GM18511 (cell line): Measurements from ENCODE around the gene VAV3.
"Not testable (repeated sequence)": the region's sequence is repeated elsewhere in the genome, so short reads cannot be mapped to it uniquely, and the experiment has no call there.

Experiments used
- ATAC-seq: cut with Tn5 transposase; IDR thresholded peaks from one replicate; pipeline ENCODE4 v1.9.1; 2021; ENCODE audit warnings: mild to moderate bottlenecking, moderate library complexity; ENCODE audit not compliant: unreplicated experiment

VAV3 gene

GRCh38 chr1:107895403-107896191, 69.4 kb downstream of the VAV3 start:
- ATAC-seq, result no peak

- ATAC-seq, result no peak
Measured at GRCh38 chr1:107894605-107895004, 70.4 kb downstream of the VAV3 start.

- ATAC-seq, result not testable (repeated sequence)
Measured at GRCh38 chr1:107893350-107893749, 71.6 kb downstream of the VAV3 start.

- no peak for ATAC-seq
Measured at GRCh38 chr1:107889524-107889923, 75.5 kb downstream of the VAV3 start.

GRCh38 chr1:107883562-107883961, 81.4 kb downstream of the VAV3 start:
- no peak for ATAC-seq

GRCh38 chr1:107879927-107880326, 85.1 kb downstream of the VAV3 start:
- ATAC-seq, result no peak

- ATAC-seq, result no peak
Measured at GRCh38 chr1:107879346-107879745, 85.6 kb downstream of the VAV3 start.

- ATAC-seq, result no peak
Measured at GRCh38 chr1:107877745-107878144, 87.2 kb downstream of the VAV3 start.

GRCh38 chr1:107877092-107877491, 87.9 kb downstream of the VAV3 start:
- ATAC-seq, result no peak

GRCh38 chr1:107875689-107876088, 89.3 kb downstream of the VAV3 start:
- ATAC-seq, result no peak

GRCh38 chr1:107874221-107874620, 90.8 kb downstream of the VAV3 start:
- no peak for ATAC-seq

- no peak for ATAC-seq
Measured at GRCh38 chr1:107871687-107872395, 93.1 kb downstream of the VAV3 start.

- ATAC-seq, result no peak
Measured at GRCh38 chr1:107871259-107871658, 93.7 kb downstream of the VAV3 start.

GRCh38 chr1:107870696-107871095, 94.3 kb downstream of the VAV3 start:
- ATAC-seq, result no peak

- no peak for ATAC-seq
Measured at GRCh38 chr1:107867897-107868296, 97.1 kb downstream of the VAV3 start.

GRCh38 chr1:107867422-107867821, 97.6 kb downstream of the VAV3 start:
- ATAC-seq, result no peak

- ATAC-seq, result no peak
Measured at GRCh38 chr1:107866870-107867269, 98.1 kb downstream of the VAV3 start.

- no peak for ATAC-seq
Measured at GRCh38 chr1:107865627-107866026, 99.4 kb downstream of the VAV3 start.

- ATAC-seq, result no peak
Measured at GRCh38 chr1:107863342-107863741, 101.6 kb downstream of the VAV3 start.

- ATAC-seq, result no peak
Measured at GRCh38 chr1:107862064-107862463, 102.9 kb downstream of the VAV3 start.

GRCh38 chr1:107858323-107858722, 106.7 kb downstream of the VAV3 start:
- no peak for ATAC-seq

- ATAC-seq, result no peak
Measured at GRCh38 chr1:107851418-107851817, 113.6 kb downstream of the VAV3 start.
